Vagina (tissue), 2 donors: Measurements from ENCODE around the gene DTD1.

ENCODE experiments used
- POLR2A ChIP-seq, 2 donors: fragments of 450-650 bp; IDR thresholded peaks; one replicate each; pipeline ENCODE4 v1.6.1; 2017; ENCODE audit warnings: antibody characterized with exemption in 2 of 2, mild to moderate bottlenecking in 2 of 2, moderate library complexity in 2 of 2
- POLR2AphosphoS5 ChIP-seq, 2 donors: sonication (generic); formaldehyde crosslinking; IDR thresholded peaks; one replicate each; pipeline ENCODE4 v1.9.0; 2017; ENCODE audit warnings: antibody characterized with exemption in 2 of 2, mild to moderate bottlenecking in 2 of 2, low read depth in 1 of 2; ENCODE audit not compliant: insufficient read depth in 1 of 2
- TF ChIP-seq, protein P1 (sequence below), 3 experiments: fragments of 450-650 bp in 2 of 3; fragments of 200-600 bp in 1 of 3; sonication (generic) in 1 of 3; IDR thresholded peaks; one replicate each; pipeline ENCODE4 v1.5.1; 2017 to 2019; ENCODE audit warnings: antibody characterized with exemption in 3 of 3, mild to moderate bottlenecking in 2 of 3, moderate library complexity in 2 of 3

DNA sequence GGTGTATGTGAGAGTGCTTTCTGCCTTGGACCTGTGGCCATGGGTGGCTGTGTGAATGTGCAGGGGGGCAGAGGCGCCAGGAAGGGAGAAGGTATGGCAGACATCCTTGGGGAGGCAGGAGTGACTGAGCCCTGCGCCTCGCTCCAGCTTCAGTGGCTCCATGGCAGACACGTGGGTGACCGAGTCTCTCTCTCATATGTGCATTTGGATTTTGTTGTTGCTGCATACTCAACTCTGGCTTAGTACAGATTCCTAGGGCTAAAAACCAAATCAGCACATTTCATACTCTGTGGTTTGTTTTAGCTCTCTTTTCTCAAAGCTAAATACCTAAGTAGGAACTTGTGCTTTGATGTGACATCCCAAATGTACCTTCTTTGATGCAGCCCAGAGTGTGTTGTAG, 97.6 kb downstream of the DTD1 start:
- no peak for TF ChIP-seq POLR2AphosphoS5 (IDR thresholded peaks at IDR 0.05; ENCODE audit: insufficient read depth in 1 of 2, low read depth in 1 of 2)
- TF ChIP-seq, protein P1, sequence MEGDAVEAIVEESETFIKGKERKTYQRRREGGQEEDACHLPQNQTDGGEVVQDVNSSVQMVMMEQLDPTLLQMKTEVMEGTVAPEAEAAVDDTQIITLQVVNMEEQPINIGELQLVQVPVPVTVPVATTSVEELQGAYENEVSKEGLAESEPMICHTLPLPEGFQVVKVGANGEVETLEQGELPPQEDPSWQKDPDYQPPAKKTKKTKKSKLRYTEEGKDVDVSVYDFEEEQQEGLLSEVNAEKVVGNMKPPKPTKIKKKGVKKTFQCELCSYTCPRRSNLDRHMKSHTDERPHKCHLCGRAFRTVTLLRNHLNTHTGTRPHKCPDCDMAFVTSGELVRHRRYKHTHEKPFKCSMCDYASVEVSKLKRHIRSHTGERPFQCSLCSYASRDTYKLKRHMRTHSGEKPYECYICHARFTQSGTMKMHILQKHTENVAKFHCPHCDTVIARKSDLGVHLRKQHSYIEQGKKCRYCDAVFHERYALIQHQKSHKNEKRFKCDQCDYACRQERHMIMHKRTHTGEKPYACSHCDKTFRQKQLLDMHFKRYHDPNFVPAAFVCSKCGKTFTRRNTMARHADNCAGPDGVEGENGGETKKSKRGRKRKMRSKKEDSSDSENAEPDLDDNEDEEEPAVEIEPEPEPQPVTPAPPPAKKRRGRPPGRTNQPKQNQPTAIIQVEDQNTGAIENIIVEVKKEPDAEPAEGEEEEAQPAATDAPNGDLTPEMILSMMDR (IDR thresholded peaks at IDR 0.05), result no peak
- no peak for TF ChIP-seq POLR2A (IDR thresholded peaks at IDR 0.05)
